Stimulated activated CD8-positive, alpha-beta memory T cell treated with anti-CD3 and anti-CD28 coated beads, Interleukin-12 subunit alpha, Interleukin-12 subunit beta, amount 100 ng/mL, for 24 hours (primary cell): Measurements from ENCODE around the gene HIVEP3.
A peak's percentile ranks its signal among the peaks of the same experiment; 100 is the strongest.

Experiments
- DNase-seq: peaks from one replicate; pipeline ENCODE4 v3.0.0-alpha.2; 2020; ENCODE audit errors: extremely low read depth

HIVEP3 gene

GRCh38 chr1:41582851-41583657 lies 335.7 kb downstream of the HIVEP3 start:
- DNase-seq = no peak

DNA sequence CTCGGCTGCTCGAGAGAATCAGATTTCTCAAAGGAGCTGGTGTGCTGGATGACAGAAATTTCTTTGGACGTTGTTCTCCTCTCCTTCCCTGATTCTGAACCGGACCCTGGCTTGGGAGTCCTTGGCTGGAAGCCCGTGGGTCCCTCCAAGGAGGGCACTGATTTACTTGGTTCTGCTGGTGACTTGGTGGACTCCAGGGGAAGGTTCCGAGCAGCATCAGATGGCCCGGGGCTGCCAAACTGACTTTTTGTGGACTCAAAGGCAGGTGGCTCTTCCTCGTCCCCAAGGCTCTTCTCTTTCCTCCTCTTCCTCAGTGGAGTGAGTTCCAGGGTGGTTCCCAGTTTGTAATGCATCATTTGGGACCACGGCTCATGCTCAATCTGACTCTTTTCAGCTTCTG lies 336.4 kb downstream of the HIVEP3 start:
- DNase-seq = no peak

GRCh38 chr1:41582004-41582325 lies 336.8 kb downstream of the HIVEP3 start:
- no peak for DNase-seq

- DNase-seq = no peak
These were observed 337.3 kb downstream of the HIVEP3 start for GRCh38 chr1:41581216-41582003.

DNA sequence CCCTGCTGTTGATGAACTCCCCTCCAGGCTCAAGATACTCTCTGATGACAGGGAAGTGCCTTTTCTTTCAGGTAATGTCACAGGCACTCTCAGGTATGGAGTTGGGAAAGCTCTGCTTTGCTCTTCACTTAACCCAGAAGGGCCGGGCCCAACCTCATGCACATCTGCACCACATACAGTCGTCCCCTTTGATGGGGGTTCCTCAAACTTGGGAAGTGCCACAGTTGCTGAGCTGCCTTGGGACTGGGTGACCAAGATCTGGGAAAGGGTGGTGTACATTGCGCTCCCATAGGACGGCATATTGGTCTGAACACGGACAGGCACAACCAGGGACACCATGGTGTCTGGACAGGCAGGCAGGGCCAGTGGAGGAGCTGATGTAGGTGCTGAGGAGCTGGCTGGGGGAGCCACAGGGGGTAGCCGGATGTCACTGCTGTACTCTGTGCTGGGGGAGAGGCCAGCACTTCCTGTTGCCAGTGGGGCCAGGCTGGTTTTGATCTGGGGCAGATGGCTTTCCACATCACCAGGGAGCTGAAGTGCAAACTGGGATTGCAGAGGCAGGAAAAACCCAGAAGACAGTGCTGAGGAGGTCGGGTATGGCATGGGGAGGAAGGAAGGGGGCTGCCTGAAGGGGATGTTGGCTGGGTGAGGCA lies 338.1 kb downstream of the HIVEP3 start:
- no peak for DNase-seq

DNA sequence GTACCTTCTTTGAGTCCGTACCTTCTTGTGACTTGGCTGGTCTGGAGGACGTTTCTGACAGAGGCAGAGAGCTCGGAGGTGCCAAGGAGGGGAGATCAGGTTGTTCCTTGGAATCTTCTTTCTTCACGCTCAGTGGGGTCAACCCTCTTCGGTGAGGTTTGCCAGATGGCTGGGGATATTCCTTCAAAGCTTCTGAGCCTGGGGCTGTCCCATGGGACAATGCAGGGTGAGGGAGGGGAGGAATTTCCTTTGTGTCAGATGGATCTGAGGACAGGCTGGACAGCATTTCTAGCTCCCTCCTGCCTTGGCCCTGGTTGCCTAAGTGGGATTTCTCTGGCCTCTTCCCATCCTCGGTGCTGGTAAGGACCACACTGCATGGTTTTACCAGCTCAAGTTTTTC lies 338.7 kb downstream of the HIVEP3 start:
- no peak for DNase-seq

GRCh38 chr1:41578712-41579335 lies 339.9 kb downstream of the HIVEP3 start:
- no peak for DNase-seq

DNA sequence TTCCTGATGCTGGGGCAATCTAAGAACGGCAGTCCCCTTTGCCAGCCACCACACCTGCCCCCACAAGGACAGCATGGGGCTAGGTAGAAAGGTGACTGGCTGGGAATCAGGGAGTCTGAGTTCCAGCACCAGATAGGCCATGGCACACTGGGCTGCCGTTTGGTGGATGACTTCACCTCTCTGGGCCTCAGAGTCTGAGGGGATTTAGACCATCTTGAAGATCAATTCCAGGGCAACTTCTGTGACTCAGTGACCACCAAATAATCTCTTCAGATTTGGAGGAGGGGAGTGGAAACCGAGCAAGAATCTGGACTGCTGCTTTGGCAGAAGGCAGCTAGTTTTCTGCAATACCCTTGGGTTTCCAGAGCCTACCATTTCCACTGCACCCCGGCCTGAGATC lies 342.1 kb downstream of the HIVEP3 start:
- no peak for DNase-seq

- DNase-seq = no peak
These were observed 342.5 kb downstream of the HIVEP3 start for GRCh38 chr1:41576206-41576605.

GRCh38 chr1:41574842-41575241 lies 343.9 kb downstream of the HIVEP3 start:
- DNase-seq = no peak

GRCh38 chr1:41573785-41574713 lies 344.7 kb downstream of the HIVEP3 start:
- DNase-seq = peak; percentile 35

DNA sequence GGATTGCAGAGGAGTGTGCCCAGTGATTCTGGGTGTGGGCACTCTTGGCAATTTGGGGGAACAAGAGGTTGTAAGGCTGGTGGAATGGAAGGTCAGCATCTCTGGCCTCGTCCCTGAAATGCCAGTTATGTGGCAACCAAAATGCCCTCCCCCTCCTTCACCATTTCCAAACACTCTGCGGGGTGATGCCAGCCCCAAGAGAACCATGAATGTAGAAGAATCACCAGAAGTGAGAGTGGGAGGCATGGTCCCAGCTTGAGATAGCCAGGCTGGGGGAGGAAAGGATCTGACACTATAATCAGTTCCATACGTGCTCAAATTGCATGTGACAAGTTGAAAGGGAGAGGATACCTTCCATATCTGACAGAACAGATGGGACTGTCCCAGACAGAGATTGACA lies 345.5 kb downstream of the HIVEP3 start:
- DNase-seq = no peak

DNA sequence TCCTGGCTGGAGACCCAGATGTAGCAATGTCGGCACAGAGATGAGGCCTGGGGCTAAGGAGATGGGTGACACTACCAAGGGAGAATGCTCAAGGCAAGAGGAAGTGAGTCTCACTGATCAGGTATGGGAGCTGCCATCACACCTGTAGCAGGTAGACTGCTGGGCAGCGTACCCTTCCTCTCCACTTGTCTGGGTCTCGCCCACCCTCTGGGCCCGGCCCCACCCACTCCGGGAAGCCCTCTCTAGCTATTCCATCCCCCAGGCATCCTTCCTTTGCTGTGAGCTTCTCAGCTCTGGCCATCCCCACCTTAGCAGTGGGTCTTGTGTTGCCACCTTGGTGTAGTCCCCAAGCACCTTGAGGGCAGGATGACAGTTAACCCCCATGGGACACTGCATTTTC lies 346.5 kb downstream of the HIVEP3 start:
- DNase-seq = no peak

- no peak for DNase-seq
These were observed 347.7 kb downstream of the HIVEP3 start for GRCh38 chr1:41571041-41571440.

- DNase-seq = no peak
These were observed 350.5 kb downstream of the HIVEP3 start for GRCh38 chr1:41568204-41568603.

DNA sequence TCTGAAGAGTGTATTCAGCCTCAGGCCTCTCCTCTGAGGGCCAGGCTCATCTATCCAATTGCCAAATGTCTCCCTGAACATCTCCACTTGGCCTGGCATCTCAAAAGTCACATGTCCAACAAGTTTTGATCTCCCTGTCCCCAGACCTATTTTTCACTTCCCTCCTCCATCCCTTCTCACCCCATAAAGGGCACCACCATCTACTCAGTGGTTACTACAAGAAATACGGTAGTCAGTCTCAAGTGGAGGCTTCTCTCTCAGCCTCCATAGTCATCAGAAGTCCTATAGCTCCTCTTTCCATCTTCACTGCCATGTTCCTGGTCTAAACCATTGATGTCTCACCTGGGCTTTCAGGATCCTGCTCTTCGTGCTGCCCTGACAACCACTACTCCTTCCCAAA lies 351.8 kb downstream of the HIVEP3 start:
- DNase-seq = no peak

DNA sequence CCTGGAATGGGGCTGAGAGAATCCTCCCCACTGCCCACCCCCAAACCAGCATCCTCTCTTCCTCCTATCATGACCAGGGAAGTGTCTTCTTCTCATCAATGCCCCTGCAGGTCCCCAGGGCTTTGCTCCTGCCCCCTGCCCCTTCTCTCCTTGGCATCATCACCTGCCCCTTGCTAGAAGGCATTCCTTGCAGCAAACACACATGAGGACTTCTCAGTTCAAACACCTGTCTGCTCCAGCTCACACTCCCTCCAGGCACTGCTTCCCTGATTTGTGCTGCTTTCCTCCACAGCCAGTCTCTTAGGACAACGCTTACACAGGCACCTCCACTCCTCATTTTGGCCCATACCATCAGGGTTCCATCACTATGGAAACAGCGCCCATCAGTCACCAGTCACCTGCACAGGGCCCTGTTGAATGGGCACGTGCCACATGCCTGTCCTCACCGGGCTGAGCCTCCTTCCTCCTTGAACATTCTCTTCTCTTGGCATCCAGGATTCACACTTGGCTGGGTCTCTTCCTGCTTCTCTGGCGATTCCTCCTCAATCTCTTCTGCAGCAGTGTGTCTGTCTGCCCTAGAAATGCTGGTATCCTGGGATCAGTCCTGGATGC lies 352.3 kb downstream of the HIVEP3 start:
- DNase-seq = no peak

GRCh38 chr1:41564741-41565475 lies 353.8 kb downstream of the HIVEP3 start:
- no peak for DNase-seq

- DNase-seq = no peak
These were observed 356.4 kb downstream of the HIVEP3 start for GRCh38 chr1:41562328-41562727.

DNA sequence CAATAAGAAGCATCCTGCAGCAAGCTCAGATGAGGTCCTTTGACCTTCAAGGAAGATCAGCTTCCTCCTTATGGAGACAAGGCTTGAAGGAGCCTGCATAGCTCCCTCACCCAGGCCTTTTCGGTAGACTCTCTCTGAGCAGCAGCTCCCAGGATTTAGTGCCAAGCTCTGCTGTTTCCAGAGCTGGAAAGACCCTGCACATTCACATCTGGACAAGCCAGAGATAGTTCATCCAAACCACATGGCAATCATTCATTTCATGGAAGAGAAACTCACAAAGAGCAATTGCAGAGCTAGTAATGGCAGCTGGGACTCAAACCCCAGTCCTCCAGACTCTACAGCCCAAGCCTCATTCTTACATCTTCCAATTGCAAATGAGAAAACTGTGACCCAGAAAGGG lies 357.8 kb downstream of the HIVEP3 start:
- DNase-seq = no peak
